ENCODE results near the gene APOL2.
"Not testable (repeated sequence)": the region's sequence is repeated elsewhere in the genome, so short reads cannot be mapped to it uniquely, and the experiment has no call there.

APOL2 gene

GRCh38 chr22:36263216-36263673 lies 23.9 kb upstream of the APOL2 start:
- DNase-seq (ENCODE audit: low spot score), result not testable (repeated sequence)

GRCh38 chr22:36262307-36262706 lies 23.0 kb upstream of the APOL2 start:
- DNase-seq (ENCODE audit: low spot score), result not testable (repeated sequence)

- DNase-seq (ENCODE audit: low spot score), result not testable (repeated sequence)
Measured at GRCh38 chr22:36261675-36262074, 22.3 kb upstream of the APOL2 start.

GRCh38 chr22:36259615-36260300 lies 20.4 kb upstream of the APOL2 start:
- DNase-seq (ENCODE audit: low spot score), result no peak

GRCh38 chr22:36258701-36259614 lies 19.6 kb upstream of the APOL2 start:
- DNase-seq (ENCODE audit: low spot score), result peak; percentile 75

- no peak for DNase-seq (ENCODE audit: low spot score)
Measured at GRCh38 chr22:36257948-36258670, 18.8 kb upstream of the APOL2 start.

GRCh38 chr22:36257308-36257707 lies 18.0 kb upstream of the APOL2 start:
- DNase-seq (ENCODE audit: low spot score), result no peak

- no peak for DNase-seq (ENCODE audit: low spot score)
Measured at GRCh38 chr22:36256478-36256877, 17.2 kb upstream of the APOL2 start.

GRCh38 chr22:36255572-36255971 lies 16.2 kb upstream of the APOL2 start:
- DNase-seq (ENCODE audit: low spot score), result not testable (repeated sequence)

- no peak for DNase-seq (ENCODE audit: low spot score)
Measured at GRCh38 chr22:36253523-36254490, 14.5 kb upstream of the APOL2 start.

GRCh38 chr22:36252754-36253522 lies 13.6 kb upstream of the APOL2 start, which contains the start of gene APOL1:
Gene APOL1, plus strand, starts transcription at chr22:36253133. Its CDS starts 1,823 bp downstream, at chr22:36254956.
- no peak for DNase-seq (ENCODE audit: low spot score)

GRCh38 chr22:36251979-36252608 lies 12.8 kb upstream of the APOL2 start:
- not testable (repeated sequence) for DNase-seq (ENCODE audit: low spot score)

- not testable (repeated sequence) for DNase-seq (ENCODE audit: low spot score)
Measured at GRCh38 chr22:36250292-36250960, 11.1 kb upstream of the APOL2 start.

GRCh38 chr22:36249160-36249559 lies 9.8 kb upstream of the APOL2 start:
- no peak for DNase-seq (ENCODE audit: low spot score)

- DNase-seq (ENCODE audit: low spot score), result no peak
Measured at GRCh38 chr22:36247955-36248354, 8.6 kb upstream of the APOL2 start.

- no peak for DNase-seq (ENCODE audit: low spot score)
Measured at GRCh38 chr22:36246718-36247117, 7.4 kb upstream of the APOL2 start.

- no peak for DNase-seq (ENCODE audit: low spot score)
Measured at GRCh38 chr22:36245805-36246356, 6.6 kb upstream of the APOL2 start.

- DNase-seq (ENCODE audit: low spot score), result no peak
Measured at GRCh38 chr22:36244522-36245391, 5.4 kb upstream of the APOL2 start.
